HS-27A (cell line): ENCODE measurements around the gene DGKE.

ENCODE experiments used
- DNase-seq: peaks from one replicate; pipeline ENCODE4 v3.0.0-alpha.2; 2012; ENCODE audit warnings: low read depth, missing footprints

DGKE gene

GRCh38 chr17:56890906-56891674, 57.1 kb downstream of the DGKE start:
- no peak for DNase-seq

- no peak for DNase-seq
Observed at GRCh38 chr17:56891751-56892150, 57.8 kb downstream of the DGKE start.

DNA sequence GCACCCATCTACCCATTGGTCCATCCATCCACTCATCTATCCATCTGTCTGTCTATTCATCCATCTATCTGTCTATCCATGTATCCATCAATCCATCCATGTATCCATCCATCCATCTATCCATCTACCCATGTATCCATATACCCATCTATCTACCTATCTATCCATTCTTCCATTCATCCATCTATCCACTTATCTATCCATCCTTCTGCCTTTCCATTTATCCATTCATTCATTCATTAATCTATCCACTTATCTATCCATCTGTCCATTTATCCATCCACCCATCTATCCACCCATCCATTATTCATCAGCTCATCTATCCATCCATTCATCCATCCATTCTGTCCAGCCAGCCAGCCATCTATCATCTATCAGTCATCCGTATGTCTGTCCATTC, 58.4 kb downstream of the DGKE start:
- no peak for DNase-seq

DNA sequence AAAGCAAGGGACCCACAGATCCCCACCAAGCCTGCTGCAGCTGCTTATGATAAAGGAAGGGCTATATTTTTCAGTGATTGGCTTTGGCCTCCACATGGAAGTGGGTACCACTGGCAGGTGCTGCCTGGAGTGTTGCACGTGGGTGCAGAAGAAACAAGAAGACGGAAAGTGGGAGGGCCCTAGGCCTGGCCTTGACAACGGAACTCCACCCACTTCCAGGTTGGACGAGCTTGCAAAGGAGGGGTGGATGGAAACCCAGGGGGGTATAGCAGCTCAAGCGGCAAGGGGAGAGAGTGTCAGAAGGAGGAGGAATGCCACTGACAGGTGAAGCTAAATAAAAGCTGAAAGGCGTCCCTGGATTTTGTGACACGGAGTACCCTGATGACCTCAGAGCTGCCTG, 59.6 kb downstream of the DGKE start:
- DNase-seq: no peak

DNA sequence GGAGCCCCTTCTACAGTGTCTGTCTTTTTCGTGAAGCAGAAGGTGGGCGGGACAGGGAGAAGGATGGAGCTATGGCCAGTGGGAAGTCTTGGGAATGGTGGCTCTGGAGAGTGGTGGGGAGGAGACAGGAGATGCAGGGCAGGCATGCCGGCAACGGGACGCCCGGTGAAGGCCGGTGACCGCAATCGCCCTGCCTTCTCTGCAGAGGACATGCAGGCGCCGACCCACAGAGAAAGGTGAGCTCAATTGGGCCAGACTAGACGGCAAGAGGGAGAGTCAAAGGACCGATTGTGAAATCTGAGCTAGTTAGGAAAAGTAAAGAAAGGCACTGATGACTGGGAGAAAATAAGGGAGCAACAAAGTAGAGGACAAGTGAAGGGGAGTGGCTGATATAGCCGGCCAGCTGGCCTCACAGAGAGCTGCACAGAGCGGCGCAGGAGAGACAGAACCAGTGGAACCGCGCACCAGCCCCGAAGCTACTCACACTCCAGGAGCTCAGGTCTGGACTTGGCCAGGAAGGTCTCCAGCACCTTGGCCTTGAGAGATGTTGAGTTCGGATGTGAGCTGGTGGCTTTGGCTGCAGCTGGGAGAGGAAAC, 61.0 kb downstream of the DGKE start:
- no peak for DNase-seq

- DNase-seq: no peak
Observed at GRCh38 chr17:56896217-56896967, 62.4 kb downstream of the DGKE start.

GRCh38 chr17:56896968-56897359, 63.0 kb downstream of the DGKE start:
- DNase-seq: no peak

DNA sequence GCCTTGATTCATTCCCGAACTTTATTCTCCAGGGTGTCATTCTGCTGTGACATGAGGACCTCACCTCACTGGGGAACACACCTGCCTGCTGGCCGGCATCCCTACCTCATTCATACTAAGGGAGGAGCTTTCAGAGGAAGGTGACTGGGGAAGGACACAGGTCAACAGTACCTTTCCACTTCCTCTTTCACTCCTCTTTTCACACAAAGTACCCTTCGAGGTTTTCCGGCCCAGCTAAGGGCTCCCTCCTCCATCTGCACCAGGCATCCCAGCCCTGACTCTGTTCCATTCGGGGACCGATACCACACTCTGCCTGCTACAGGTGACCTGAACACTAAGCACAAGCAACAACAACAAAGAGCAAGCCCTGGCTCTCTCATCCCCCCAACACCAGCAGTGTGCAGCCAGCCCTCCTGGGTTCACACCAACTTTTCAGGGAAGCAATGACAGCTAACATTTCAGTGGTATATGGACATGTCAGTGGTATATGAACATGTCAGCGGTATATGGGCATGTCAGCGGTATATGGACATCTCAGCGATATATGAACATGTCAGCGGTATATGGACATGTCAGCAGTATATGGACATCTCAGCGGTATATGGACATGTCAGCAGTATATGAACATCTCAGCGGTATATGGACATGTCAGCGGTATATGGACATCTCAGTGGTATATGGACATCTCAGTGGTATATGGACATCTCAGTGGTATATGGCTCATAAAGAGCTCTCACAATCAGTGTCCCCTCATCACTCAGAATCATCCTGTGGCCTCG, 63.9 kb downstream of the DGKE start:
- DNase-seq: no peak

GRCh38 chr17:56898874-56899273, 64.9 kb downstream of the DGKE start:
- DNase-seq: no peak

GRCh38 chr17:56899403-56899802, 65.5 kb downstream of the DGKE start:
- DNase-seq: no peak

DNA sequence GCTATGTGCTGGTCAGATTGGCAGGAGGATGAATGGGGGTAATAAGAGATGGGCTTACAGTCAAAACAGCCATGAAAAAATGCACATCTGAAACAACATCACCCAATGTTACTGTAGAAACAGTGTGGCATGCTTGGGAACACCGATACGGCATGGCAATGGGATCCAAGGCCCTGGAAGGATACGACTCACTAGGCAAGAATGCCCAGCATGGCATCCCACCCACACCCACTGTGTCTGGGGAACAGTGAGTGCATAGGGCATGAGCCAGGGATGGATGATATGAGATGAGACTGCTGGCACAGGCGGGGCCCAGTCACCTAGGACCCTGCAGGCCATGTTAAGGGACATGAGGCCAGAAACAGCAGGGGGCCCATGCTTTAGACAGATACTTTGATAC, 68.4 kb downstream of the DGKE start:
- DNase-seq: peak; percentile 79

DNA sequence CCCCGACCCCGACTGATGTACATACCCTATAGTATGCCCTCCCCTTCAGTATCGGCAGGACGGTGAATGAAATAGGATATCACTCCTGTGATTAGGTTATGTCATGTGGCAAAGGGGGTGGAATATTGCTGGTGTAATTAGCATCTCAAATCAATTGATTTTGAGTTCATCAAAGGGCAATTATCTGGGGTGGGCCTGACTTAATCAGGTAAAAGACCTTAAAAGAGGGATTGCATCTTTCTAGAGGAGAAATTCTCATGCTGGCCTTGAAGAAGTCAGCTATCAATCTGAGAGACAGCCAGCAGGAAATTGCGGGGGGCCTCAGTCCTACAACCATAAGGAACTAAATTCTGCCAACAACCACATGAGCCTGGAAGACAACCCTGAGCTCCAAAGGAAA, 69.6 kb downstream of the DGKE start:
- no peak for DNase-seq

- DNase-seq: no peak
Observed at GRCh38 chr17:56908001-56908542, 74.1 kb downstream of the DGKE start.

GRCh38 chr17:56909742-56910508, 76.0 kb downstream of the DGKE start:
- DNase-seq: no peak

- no peak for DNase-seq
Observed at GRCh38 chr17:56910509-56911235, 76.7 kb downstream of the DGKE start.

GRCh38 chr17:56912105-56912999, 78.4 kb downstream of the DGKE start:
- no peak for DNase-seq

DNA sequence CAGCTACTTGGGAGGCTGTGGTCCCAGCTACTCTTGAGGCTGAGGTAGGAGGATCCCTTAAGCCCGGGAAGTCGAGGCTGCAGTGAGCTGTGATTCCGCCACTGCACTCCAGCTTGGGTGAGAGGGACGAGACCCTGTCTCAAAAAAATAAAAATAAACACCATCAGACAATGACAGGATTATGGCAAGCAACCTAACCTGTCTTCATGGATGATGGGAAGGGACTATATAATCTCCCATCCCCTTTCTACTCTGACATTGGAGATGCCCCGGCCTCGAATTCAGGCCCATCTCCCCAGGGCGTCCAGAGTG, 79.0 kb downstream of the DGKE start:
- no peak for DNase-seq

DNA sequence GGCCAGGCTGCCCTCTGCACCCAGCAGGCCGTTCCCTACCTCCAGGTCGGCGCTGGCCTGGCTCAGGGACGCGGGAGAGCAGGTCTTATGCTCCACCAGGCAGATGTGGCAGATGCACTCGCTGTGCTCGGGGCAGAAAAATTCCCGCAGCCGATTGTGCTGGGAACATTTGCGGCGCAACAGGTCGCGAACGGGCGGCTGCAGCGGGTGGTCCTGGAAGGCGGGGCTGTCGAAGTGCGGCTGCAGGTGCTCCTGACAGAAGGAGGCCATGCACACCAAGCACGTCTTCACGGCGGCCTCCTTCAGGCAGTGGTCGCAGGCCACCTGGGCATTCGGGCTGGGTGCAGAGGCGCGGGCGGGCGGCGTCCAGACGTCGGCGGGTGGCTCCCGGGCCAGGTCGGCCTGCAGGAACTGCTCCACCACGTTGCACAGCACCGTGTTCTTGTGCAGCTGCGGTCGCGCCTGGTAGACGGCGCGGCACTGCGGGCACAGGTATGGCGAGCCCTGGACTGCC, 79.5 kb downstream of the DGKE start:
- no peak for DNase-seq

DNA sequence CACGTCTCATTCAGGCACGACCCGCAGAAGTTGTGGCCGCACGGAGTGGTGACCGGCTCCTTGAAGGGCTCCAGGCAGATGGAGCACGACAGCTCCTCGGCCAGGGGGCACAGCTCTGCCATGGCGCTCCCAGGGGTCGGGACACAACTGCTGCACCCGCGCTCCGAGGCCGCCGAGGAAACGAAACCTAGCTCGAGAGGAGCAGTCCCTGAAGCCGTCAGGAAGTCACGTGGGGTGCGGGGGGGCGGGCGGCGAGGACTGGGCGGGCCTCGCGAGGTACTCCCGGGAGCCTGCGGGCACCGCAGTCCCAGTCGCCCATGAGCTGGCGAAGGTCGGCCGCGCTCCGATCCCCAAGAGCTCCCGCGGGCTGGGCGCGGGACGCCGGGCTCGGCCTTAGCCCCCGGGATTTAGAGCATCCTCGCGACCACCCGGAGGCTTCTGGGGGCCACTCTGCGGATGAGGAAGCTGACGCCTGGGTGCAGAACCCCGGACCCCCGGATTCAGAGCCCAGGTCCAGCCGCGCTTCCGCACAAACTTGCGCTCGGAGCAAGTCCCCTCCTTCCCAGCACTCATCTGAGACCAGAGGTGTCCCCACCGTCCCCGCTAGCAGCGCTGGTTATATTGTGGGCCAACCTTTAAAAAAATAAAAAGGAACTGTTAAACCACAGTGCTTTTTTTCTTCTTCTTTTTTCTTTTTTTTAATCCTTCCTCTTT, 80.1 kb downstream of the DGKE start, which contains the start of gene TRIM25:
Gene TRIM25 (minus strand): TSS at position 183 of the 714 bp plus-strand sequence. CDS start 61 bp downstream, at position 122.
- DNase-seq: peak; percentile 75
